Measurements from ENCODE around the gene LRRC58.

GRCh38 chr3:120348991-120349854 is at the start of gene LRRC58:
- TF ChIP-seq, protein P1, sequence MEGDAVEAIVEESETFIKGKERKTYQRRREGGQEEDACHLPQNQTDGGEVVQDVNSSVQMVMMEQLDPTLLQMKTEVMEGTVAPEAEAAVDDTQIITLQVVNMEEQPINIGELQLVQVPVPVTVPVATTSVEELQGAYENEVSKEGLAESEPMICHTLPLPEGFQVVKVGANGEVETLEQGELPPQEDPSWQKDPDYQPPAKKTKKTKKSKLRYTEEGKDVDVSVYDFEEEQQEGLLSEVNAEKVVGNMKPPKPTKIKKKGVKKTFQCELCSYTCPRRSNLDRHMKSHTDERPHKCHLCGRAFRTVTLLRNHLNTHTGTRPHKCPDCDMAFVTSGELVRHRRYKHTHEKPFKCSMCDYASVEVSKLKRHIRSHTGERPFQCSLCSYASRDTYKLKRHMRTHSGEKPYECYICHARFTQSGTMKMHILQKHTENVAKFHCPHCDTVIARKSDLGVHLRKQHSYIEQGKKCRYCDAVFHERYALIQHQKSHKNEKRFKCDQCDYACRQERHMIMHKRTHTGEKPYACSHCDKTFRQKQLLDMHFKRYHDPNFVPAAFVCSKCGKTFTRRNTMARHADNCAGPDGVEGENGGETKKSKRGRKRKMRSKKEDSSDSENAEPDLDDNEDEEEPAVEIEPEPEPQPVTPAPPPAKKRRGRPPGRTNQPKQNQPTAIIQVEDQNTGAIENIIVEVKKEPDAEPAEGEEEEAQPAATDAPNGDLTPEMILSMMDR (IDR thresholded peaks at IDR 0.05; ENCODE audit: low read length), result peak; percentile 37; the same call in 1 of the 2 replicates
- no peak for TF ChIP-seq EZH2 (IDR thresholded peaks at IDR 0.05; ENCODE audit: borderline replicate concordance, low read length)

Data from OCI-LY1 (cell line).